ENCODE data around the gene DYSF. TPM values are rescaled to one million over a fixed set of nuclear protein-coding genes. Genes with fewer than 3 reads are reported as not detected.
A peak's percentile ranks its signal among the peaks of the same experiment; 100 is the strongest.

The DYSF gene
- total and polyA plus RNA-seq, 2 donors (not counting 1 experiment from before 2014, with no cell fraction given) = 0.17 to 0.43 TPM

DNA sequence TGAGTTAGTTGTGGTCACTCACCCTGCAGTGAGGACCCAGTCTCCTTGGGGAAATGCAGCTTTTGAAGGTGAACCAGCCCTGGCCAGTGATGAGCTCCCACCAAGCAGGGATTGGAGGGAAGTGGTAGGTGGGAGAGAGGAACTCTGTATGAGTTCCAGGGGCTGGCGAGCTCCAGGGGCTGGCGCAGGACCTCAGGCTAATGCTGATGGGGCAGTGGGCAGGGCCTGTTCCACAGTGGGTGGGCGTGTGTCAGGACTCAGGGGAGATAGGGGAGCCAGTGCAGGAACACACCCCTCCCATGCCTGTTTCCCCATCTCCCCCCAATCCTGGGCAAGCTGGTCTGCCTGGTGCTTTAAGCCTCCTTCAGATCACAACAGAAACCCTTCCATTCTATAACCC lies 208.4 kb downstream of the DYSF start:
- H3K4me1 Mint-ChIP-seq = no peaks in the 10 kb centered on the region
- H3K27me3 ChIP-seq (replicated peaks in 1 of 4; ENCODE audit: control extremely low read depth in 1 of 4, control insufficient read depth in 3 of 4, insufficient read depth in 4 of 4, low read length in 3 of 4) = no peaks in the 10 kb centered on the region
- WGBS (ENCODE audit: insufficient coverage) = no CpG with 5 or more reads among the region's 3 CpGs
- H4K20me1 ChIP-seq (ENCODE audit: control insufficient read depth, insufficient read depth, low read length, poor library complexity, severe bottlenecking) = no peaks in the 10 kb centered on the region
- no peak overlapping the region for H3K4me3 Mint-ChIP-seq
- H2AFZ ChIP-seq (ENCODE audit: insufficient read depth, low read depth, low read length, poor library complexity, severe bottlenecking) = no peak overlapping the region
- TF ChIP-seq, protein P1, sequence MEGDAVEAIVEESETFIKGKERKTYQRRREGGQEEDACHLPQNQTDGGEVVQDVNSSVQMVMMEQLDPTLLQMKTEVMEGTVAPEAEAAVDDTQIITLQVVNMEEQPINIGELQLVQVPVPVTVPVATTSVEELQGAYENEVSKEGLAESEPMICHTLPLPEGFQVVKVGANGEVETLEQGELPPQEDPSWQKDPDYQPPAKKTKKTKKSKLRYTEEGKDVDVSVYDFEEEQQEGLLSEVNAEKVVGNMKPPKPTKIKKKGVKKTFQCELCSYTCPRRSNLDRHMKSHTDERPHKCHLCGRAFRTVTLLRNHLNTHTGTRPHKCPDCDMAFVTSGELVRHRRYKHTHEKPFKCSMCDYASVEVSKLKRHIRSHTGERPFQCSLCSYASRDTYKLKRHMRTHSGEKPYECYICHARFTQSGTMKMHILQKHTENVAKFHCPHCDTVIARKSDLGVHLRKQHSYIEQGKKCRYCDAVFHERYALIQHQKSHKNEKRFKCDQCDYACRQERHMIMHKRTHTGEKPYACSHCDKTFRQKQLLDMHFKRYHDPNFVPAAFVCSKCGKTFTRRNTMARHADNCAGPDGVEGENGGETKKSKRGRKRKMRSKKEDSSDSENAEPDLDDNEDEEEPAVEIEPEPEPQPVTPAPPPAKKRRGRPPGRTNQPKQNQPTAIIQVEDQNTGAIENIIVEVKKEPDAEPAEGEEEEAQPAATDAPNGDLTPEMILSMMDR (IDR thresholded peaks at IDR 0.05) = no peak
- no peak for TF ChIP-seq EZH2 (IDR thresholded peaks at IDR 0.05; ENCODE audit: borderline replicate concordance, insufficient read depth, low read depth, low read length, poor library complexity, severe bottlenecking)
- DNase-seq = no peak
- CTCF ChIA-PET = no interaction called here
- peaks cover 0 to 22% (median 3%) of the 10 kb centered on the region in 3 donors for H3K9me3 ChIP-seq (ENCODE audit: control extremely low read depth in 1 of 3, control insufficient read depth in 2 of 3, insufficient read depth in 1 of 3, low read length in 2 of 3)
- ATAC-seq (ENCODE audit: low read depth) = no peak
- no peaks in the 10 kb centered on the region for H3K36me3 ChIP-seq (replicated peaks in 1 of 2; ENCODE audit: control extremely low read depth in 1 of 2, control insufficient read depth in 1 of 2, extremely low read depth in 1 of 2, insufficient read depth in 2 of 2, low read length in 1 of 2)
- H3K9ac ChIP-seq (ENCODE audit: low read length) = no peak overlapping the region
- H3K4me2 ChIP-seq (replicated peaks; ENCODE audit: low read depth, low read length, poor library complexity, severe bottlenecking) = no peak overlapping the region
- no peaks in the 10 kb centered on the region for H3K79me2 ChIP-seq (ENCODE audit: control insufficient read depth, insufficient read depth, low read length)
- no peak overlapping the region for H3K27ac Mint-ChIP-seq
- intact Hi-C loops (cut with micrococcal nuclease) = no loop called here
- H3K4me3 ChIP-seq (ENCODE audit: control extremely low read depth in 1 of 5, extremely low read depth in 1 of 5, insufficient read depth in 1 of 5, low read depth in 2 of 5, low read length in 4 of 5) = no peak overlapping the region
- H3K27ac ChIP-seq (ENCODE audit: low read length in 2 of 2) = no peak overlapping the region
- peaks cover 11% of the 10 kb centered on the region for H3K9me3 Mint-ChIP-seq (ENCODE audit: insufficient read depth)
- H3K27me3 Mint-ChIP-seq = no peaks in the 10 kb centered on the region
- POLR2A ChIA-PET = no interaction called here
- no peaks in the 10 kb centered on the region for H3K4me1 ChIP-seq (ENCODE audit: control insufficient read depth in 2 of 2, insufficient read depth in 2 of 2, low read length in 2 of 2)

- POLR2A ChIA-PET = no interaction called here
- intact Hi-C loops (cut with micrococcal nuclease) = no loop called here
- no peak overlapping the region for H3K9ac ChIP-seq (ENCODE audit: low read length)
Measured at GRCh38 chr2:71662665-71663394, 209.5 kb downstream of the DYSF start.

More at GRCh38 chr2:71662665-71663394, 209.5 kb downstream of the DYSF start:
- Histone ChIP-seq H3K4me2 (replicated peaks; ENCODE audit: low read depth, low read length, poor library complexity, severe bottlenecking) (no peak overlapping the region), H3K36me3 (replicated peaks in 1 of 2; ENCODE audit: control extremely low read depth in 1 of 2, control insufficient read depth in 1 of 2, extremely low read depth in 1 of 2, insufficient read depth in 2 of 2, low read length in 1 of 2) (no peaks in the 10 kb centered on the region), H3K9me3 (ENCODE audit: control extremely low read depth in 1 of 3, control insufficient read depth in 2 of 3, insufficient read depth in 1 of 3, low read length in 2 of 3) (peaks cover 0 to 19% (median 3%) of the 10 kb centered on the region in 3 donors), H3K27ac (ENCODE audit: low read length in 2 of 2) (no peak overlapping the region), H3K27me3 (replicated peaks in 1 of 4; ENCODE audit: control extremely low read depth in 1 of 4, control insufficient read depth in 3 of 4, insufficient read depth in 4 of 4, low read length in 3 of 4) (no peaks in the 10 kb centered on the region), H2AFZ (ENCODE audit: insufficient read depth, low read depth, low read length, poor library complexity, severe bottlenecking) (no peak overlapping the region), H3K4me1 (ENCODE audit: control insufficient read depth in 2 of 2, insufficient read depth in 2 of 2, low read length in 2 of 2) (no peaks in the 10 kb centered on the region), H3K4me3 (ENCODE audit: control extremely low read depth in 1 of 5, extremely low read depth in 1 of 5, insufficient read depth in 1 of 5, low read depth in 2 of 5, low read length in 4 of 5) (no peak overlapping the region), H3K79me2 (ENCODE audit: control insufficient read depth, insufficient read depth, low read length) (no peaks in the 10 kb centered on the region), H4K20me1 (ENCODE audit: control insufficient read depth, insufficient read depth, low read length, poor library complexity, severe bottlenecking) (no peaks in the 10 kb centered on the region)
- no peak for TF ChIP-seq EZH2 (IDR thresholded peaks at IDR 0.05; ENCODE audit: borderline replicate concordance, insufficient read depth, low read depth, low read length, poor library complexity, severe bottlenecking)
- TF ChIP-seq, protein P1 (IDR thresholded peaks at IDR 0.05) = no peak
- Mint-ChIP-seq H3K4me1 (no peaks in the 10 kb centered on the region), H3K4me3 (no peak overlapping the region), H3K27ac (peak overlapping the region; percentile 17), H3K9me3 (ENCODE audit: insufficient read depth) (peaks cover 10% of the 10 kb centered on the region), H3K27me3 (no peaks in the 10 kb centered on the region)
- DNase-seq = no peak
- CTCF ChIA-PET = no interaction called here
- 89% methylated on average over 18 of the region's 18 CpGs for WGBS (ENCODE audit: insufficient coverage)
- no peak for ATAC-seq (ENCODE audit: low read depth)

All from B cell (primary cell).